Prostate gland (tissue), 2 donors: ENCODE measurements around the gene CCDC174. TPM values are rescaled to one million over a fixed set of nuclear protein-coding genes. Genes with fewer than 3 reads are reported as not detected.

Source experiments
- DNase-seq: peaks from one replicate; pipeline ENCODE4 v3.0.0-alpha.2; 2019; ENCODE audit warnings: low spot score
- H3K27ac ChIP-seq, 2 donors: fragments of 200-600 bp; sonication (generic); 2 replicates each; pipeline ENCODE4 v1.5.1; 2017 to 2019
- H3K27me3 ChIP-seq: fragments of 200-600 bp; sonication (generic); replicated peaks from 2 replicates; pipeline ENCODE4 v1.5.1; 2019; ENCODE audit not compliant: insufficient read depth
- H3K36me3 ChIP-seq, 2 donors: fragments of 200-600 bp; sonication (generic); 1 replicate in 1 of 2; 2 replicates in 1 of 2; pipeline versions ENCODE4 v1.5.1 to v1.8.1; 2017 to 2019
- H3K4me1 ChIP-seq: fragments of 200-600 bp; sonication (generic); replicated peaks from 2 replicates; pipeline ENCODE4 v1.5.1; 2019
- H3K4me3 ChIP-seq, 2 donors: fragments of 200-600 bp; sonication (generic); 2 replicates each; pipeline ENCODE4 v1.5.1; 2017 to 2019
- H3K9me3 ChIP-seq: fragments of 200-600 bp; sonication (generic); 2 replicates; pipeline ENCODE4 v1.5.1; 2017
- POLR2A ChIP-seq: fragments of 450-650 bp; IDR thresholded peaks from one replicate; pipeline ENCODE4 v1.6.1; 2016; ENCODE audit warnings: antibody characterized with exemption, mild to moderate bottlenecking
- POLR2AphosphoS5 ChIP-seq: sonication (generic); formaldehyde crosslinking; IDR thresholded peaks from one replicate; pipeline ENCODE4 v1.6.1; 2017; ENCODE audit warnings: antibody characterized with exemption
- WGBS: methylation state at CpG from one replicate; pipeline ENCODE4 v1.1.5; 2018; 5-methylcytosine and 5-hydroxymethylcytosine counted together
- intact Hi-C: fragments of 100-400 bp; cut with DNase I; formaldehyde crosslinking; loops from one replicate; pipeline ENCODE4 v1.14.2; 2022
- total RNA-seq, 2 donors: library from RNA; depleted of rRNA; stranded (reverse); fragments of >200 nt; gene quantifications; one replicate each; pipeline ENCODE4 v1.1.0, GENCODE V29; 2016
- TF ChIP-seq, protein P1 (sequence below), 4 experiments: fragments of 200-600 bp in 2 of 4; fragments of 450-650 bp in 2 of 4; sonication (generic) in 2 of 4; IDR thresholded peaks; 1 replicate in 3 of 4; 2 replicates in 1 of 4; pipeline ENCODE4 v1.5.1; 2016 to 2019; ENCODE audit warnings: antibody characterized with exemption in 4 of 4, mild to moderate bottlenecking in 2 of 4, moderate library complexity in 2 of 4

The CCDC174 gene
- total RNA-seq, 2 donors from 2014 or later, result 12.3 to 25.2 TPM

GRCh38 chr3:14700891-14701290 is 49.3 kb downstream of the CCDC174 start:
- WGBS, result 64% methylated on average over 3 of the region's 3 CpGs
- Histone ChIP-seq H3K36me3 (no peaks in the 10 kb centered on the region), H3K4me3 (no peak overlapping the region), H3K4me1 (no peaks in the 10 kb centered on the region), H3K27ac (no peak overlapping the region), H3K9me3 (no peaks in the 10 kb centered on the region), H3K27me3 (no peaks in the 10 kb centered on the region)
- no peak for DNase-seq
- TF ChIP-seq POLR2AphosphoS5 (no peak), POLR2A (no peak)
- TF ChIP-seq, protein P1, sequence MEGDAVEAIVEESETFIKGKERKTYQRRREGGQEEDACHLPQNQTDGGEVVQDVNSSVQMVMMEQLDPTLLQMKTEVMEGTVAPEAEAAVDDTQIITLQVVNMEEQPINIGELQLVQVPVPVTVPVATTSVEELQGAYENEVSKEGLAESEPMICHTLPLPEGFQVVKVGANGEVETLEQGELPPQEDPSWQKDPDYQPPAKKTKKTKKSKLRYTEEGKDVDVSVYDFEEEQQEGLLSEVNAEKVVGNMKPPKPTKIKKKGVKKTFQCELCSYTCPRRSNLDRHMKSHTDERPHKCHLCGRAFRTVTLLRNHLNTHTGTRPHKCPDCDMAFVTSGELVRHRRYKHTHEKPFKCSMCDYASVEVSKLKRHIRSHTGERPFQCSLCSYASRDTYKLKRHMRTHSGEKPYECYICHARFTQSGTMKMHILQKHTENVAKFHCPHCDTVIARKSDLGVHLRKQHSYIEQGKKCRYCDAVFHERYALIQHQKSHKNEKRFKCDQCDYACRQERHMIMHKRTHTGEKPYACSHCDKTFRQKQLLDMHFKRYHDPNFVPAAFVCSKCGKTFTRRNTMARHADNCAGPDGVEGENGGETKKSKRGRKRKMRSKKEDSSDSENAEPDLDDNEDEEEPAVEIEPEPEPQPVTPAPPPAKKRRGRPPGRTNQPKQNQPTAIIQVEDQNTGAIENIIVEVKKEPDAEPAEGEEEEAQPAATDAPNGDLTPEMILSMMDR (IDR thresholded peaks at IDR 0.05), result no peak
- intact Hi-C loops, result no loop called here

- TF ChIP-seq POLR2AphosphoS5 (no peak), POLR2A (no peak)
- TF ChIP-seq, protein P1 (IDR thresholded peaks at IDR 0.05), result no peak
- H3K27ac ChIP-seq, result no peak overlapping the region
- H3K9me3 ChIP-seq, result no peaks in the 10 kb centered on the region
- no peak for DNase-seq
- intact Hi-C loops, result no loop called here
- H3K4me1 ChIP-seq, result no peaks in the 10 kb centered on the region
- no peak overlapping the region for H3K4me3 ChIP-seq
- WGBS, result 98% methylated on average over 4 of the region's 4 CpGs
- H3K27me3 ChIP-seq, result no peaks in the 10 kb centered on the region
- H3K36me3 ChIP-seq, result no peaks in the 10 kb centered on the region
Measured at GRCh38 chr3:14701676-14702075, 50.1 kb downstream of the CCDC174 start.

DNA sequence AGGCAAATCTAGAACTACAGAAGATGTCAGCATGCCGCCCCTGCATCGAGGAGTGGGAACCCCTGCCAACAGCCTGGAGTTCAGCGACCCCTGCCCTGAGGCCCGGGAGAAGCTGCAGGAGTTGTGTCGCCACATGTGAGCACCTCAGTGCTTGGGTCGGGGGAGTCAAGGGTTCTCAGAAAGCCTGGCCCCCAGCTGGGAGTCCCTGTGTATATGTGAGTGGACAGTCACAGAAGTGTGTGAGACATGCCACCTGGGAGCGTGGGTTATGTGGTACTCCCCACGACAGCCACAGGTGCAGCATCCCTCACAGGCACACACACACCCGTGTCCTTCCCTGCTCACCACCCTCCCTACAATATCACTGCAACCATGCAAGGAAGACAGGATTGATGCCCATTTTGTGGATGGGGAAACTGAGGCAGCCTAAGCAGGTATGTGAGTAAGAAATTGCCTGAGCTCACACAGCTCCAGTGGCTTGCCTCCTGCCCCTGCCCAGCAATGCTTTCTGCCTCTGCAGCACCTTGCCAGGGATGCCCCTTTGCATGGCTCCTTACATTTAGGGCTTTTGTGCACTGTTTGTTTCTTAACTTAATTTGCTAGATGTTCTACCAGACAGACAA is 51.7 kb downstream of the CCDC174 start:
- Histone ChIP-seq H3K27ac (no peak overlapping the region), H3K36me3 (no peaks in the 10 kb centered on the region), H3K4me3 (no peak overlapping the region), H3K9me3 (no peaks in the 10 kb centered on the region), H3K27me3 (no peaks in the 10 kb centered on the region), H3K4me1 (no peaks in the 10 kb centered on the region)
- DNase-seq, result no peak
- WGBS, result 90% methylated on average over 9 of the region's 9 CpGs
- intact Hi-C loops, result no loop called here
- TF ChIP-seq POLR2AphosphoS5 (no peak), POLR2A (no peak)
- TF ChIP-seq, protein P1 (IDR thresholded peaks at IDR 0.05), result no peak

DNA sequence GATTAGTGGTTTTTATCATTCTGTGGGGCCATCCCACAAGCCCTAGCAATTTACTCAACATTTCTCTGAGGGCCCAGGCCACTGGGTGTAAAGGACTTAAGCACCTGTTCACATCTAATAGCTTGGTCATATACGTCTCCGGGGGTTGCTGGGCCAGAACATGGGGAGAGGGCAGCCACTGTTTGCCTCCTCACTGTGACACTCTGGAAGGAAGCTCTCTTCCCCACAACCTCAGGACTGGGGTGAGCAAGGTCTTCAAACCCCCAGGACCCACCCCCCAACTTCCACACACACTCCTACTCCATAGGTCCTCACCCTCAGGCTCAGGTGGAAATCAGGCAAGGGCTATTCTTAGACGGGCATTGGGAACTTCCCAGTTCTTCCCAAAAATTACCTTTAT is 52.2 kb downstream of the CCDC174 start:
- intact Hi-C loops, result no loop called here
- TF ChIP-seq POLR2A (no peak), POLR2AphosphoS5 (no peak)
- TF ChIP-seq, protein P1 (IDR thresholded peaks at IDR 0.05), result no peak
- no peaks in the 10 kb centered on the region for H3K9me3 ChIP-seq
- H3K4me3 ChIP-seq, result no peak overlapping the region
- no peaks in the 10 kb centered on the region for H3K27me3 ChIP-seq
- H3K36me3 ChIP-seq, result no peaks in the 10 kb centered on the region
- no peak overlapping the region for H3K27ac ChIP-seq
- no peaks in the 10 kb centered on the region for H3K4me1 ChIP-seq
- WGBS, result 95% methylated on average over 3 of the region's 3 CpGs
- DNase-seq, result no peak

- 66% methylated on average over 5 of the region's 5 CpGs for WGBS
- intact Hi-C loops, result no loop called here
- TF ChIP-seq, protein P1 (IDR thresholded peaks at IDR 0.05), result no peak
- TF ChIP-seq POLR2A (no peak), POLR2AphosphoS5 (no peak)
Measured at GRCh38 chr3:14706096-14706495, 54.5 kb downstream of the CCDC174 start.

More at GRCh38 chr3:14706096-14706495, 54.5 kb downstream of the CCDC174 start:
- no peaks in the 10 kb centered on the region for H3K4me1 ChIP-seq
- H3K4me3 ChIP-seq, result no peak overlapping the region
- no peaks in the 10 kb centered on the region for H3K9me3 ChIP-seq
- no peaks in the 10 kb centered on the region for H3K27me3 ChIP-seq
- DNase-seq, result no peak
- no peaks in the 10 kb centered on the region for H3K36me3 ChIP-seq
- H3K27ac ChIP-seq, result no peak overlapping the region
